ENCODE data around the gene TAF4B. TPM values are rescaled to one million over a fixed set of nuclear protein-coding genes. Genes with fewer than 3 reads are reported as not detected.

Gene TAF4B
- polyA plus RNA-seq, 3 donors = 0.64 to 1.2 (median 0.92) TPM

DNA sequence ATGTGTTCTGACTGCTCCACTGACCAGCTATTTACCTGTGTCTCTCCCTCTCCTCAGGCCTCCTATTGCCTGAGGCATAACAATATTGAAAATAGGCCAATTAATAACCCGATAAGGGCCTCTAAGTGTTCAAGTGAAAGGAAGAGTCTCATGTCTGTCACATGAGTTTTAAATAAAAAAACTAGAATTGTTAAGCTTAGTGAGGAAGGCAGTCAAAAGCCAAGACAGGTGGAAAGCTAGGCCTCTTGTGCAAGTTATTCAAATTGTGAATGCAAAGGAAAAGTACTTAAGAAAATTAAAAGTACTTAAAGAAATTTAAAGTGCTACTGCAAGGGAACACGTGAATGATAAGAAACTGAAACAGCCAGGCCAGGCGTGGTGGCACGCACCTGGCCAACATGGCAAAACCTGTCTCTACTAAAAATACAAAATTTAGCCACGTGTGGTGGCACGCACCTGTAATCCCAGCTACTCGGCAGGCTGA is 44.9 kb upstream of the TAF4B start:
- Histone ChIP-seq H3K9me3 (replicated peaks in 1 of 2; ENCODE audit: control insufficient read depth in 1 of 2, insufficient read depth in 1 of 2, low read length in 2 of 2) (no peaks in the 10 kb centered on the region), H3K9ac (ENCODE audit: insufficient read depth, low read length, poor library complexity, severe bottlenecking) (no peak overlapping the region), H3K79me2 (ENCODE audit: insufficient read depth, low read length) (no peaks in the 10 kb centered on the region), H3K4me2 (replicated peaks; ENCODE audit: extremely low read depth, low read length, poor library complexity, severe bottlenecking) (no peak overlapping the region), H3K4me1 (ENCODE audit: control insufficient read depth in 1 of 2, insufficient read depth in 2 of 2, low read length in 2 of 2) (no peaks in the 10 kb centered on the region), H3K4me3 (replicated peaks in 1 of 3; ENCODE audit: low read depth in 2 of 3, low read length in 3 of 3) (no peak overlapping the region), H3K27me3 (ENCODE audit: control insufficient read depth in 2 of 2, insufficient read depth in 2 of 2, low read length in 2 of 2) (no peaks in the 10 kb centered on the region), H2AFZ (ENCODE audit: insufficient read depth, low read depth, low read length, poor library complexity, severe bottlenecking) (no peak overlapping the region), H3K27ac (ENCODE audit: low read depth in 1 of 2, low read length in 2 of 2) (no peak overlapping the region), H4K20me1 (ENCODE audit: insufficient read depth, low read length) (no peaks in the 10 kb centered on the region), H3K36me3 (replicated peaks in 1 of 2; ENCODE audit: control insufficient read depth in 1 of 2, insufficient read depth in 2 of 2, low read length in 2 of 2) (no peaks in the 10 kb centered on the region)
- Mint-ChIP-seq H3K4me1 (no peaks in the 10 kb centered on the region), H3K27me3 (ENCODE audit: low read depth in 3 of 3) (peaks cover 0 to 2% (median 1%) of the 10 kb centered on the region in 3 donors), H3K4me3 (no peak overlapping the region), H3K27ac (no peak overlapping the region), H3K36me3 (no peaks in the 10 kb centered on the region), H3K9me3 (peaks cover 0 to 4% (median 0%) of the 10 kb centered on the region in 7 donors)
- TF ChIP-seq, protein P1, sequence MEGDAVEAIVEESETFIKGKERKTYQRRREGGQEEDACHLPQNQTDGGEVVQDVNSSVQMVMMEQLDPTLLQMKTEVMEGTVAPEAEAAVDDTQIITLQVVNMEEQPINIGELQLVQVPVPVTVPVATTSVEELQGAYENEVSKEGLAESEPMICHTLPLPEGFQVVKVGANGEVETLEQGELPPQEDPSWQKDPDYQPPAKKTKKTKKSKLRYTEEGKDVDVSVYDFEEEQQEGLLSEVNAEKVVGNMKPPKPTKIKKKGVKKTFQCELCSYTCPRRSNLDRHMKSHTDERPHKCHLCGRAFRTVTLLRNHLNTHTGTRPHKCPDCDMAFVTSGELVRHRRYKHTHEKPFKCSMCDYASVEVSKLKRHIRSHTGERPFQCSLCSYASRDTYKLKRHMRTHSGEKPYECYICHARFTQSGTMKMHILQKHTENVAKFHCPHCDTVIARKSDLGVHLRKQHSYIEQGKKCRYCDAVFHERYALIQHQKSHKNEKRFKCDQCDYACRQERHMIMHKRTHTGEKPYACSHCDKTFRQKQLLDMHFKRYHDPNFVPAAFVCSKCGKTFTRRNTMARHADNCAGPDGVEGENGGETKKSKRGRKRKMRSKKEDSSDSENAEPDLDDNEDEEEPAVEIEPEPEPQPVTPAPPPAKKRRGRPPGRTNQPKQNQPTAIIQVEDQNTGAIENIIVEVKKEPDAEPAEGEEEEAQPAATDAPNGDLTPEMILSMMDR (IDR thresholded peaks at IDR 0.05) = no peak
- intact Hi-C loops (cut with micrococcal nuclease) = no loop called here
- DNase-seq = no peak
- WGBS (ENCODE audit: insufficient coverage) = 88% methylated on average over 7 of the region's 7 CpGs

DNA sequence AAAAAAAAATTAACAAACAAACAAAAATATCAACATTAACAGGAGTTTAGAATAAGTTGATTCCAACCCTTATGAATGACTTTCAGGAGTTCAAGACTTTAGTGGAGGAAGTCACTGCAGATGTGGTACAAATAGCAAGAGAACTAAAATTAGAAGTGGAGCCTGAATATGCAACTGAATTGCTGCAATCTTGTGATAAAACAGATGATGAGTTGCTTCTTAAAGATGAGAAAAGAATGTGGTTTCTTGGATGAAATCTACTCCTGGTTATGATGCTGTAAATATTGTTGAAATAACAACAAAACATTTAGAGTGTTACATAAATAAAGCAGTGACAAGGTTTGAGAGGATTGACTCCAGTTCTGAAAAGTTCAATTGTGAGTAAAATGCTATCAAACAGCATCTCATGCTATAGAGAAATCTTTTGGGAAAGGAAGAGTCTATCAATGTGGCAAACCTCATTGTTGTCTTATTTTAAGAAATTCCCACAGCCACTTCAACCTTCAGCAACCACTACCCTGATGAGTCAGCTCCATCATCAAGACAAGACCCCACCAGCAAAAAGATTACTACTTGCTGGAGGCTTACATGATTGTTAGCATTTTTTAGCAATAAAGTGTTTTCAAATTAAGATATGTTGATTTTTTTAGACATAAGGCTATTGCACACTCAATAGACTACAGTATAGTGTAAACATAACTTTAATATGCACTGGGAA is 42.7 kb upstream of the TAF4B start:
- Mint-ChIP-seq H3K9me3 (peaks cover 0 to 6% (median 2%) of the 10 kb centered on the region in 7 donors), H3K27ac (no peak overlapping the region), H3K27me3 (ENCODE audit: low read depth in 3 of 3) (peaks cover 0 to 4% (median 1%) of the 10 kb centered on the region in 3 donors), H3K4me1 (no peaks in the 10 kb centered on the region), H3K4me3 (no peak overlapping the region), H3K36me3 (no peaks in the 10 kb centered on the region)
- Histone ChIP-seq H3K27ac (ENCODE audit: low read depth in 1 of 2, low read length in 2 of 2) (no peak overlapping the region), H3K27me3 (ENCODE audit: control insufficient read depth in 2 of 2, insufficient read depth in 2 of 2, low read length in 2 of 2) (no peaks in the 10 kb centered on the region), H4K20me1 (ENCODE audit: insufficient read depth, low read length) (no peaks in the 10 kb centered on the region), H3K4me2 (replicated peaks; ENCODE audit: extremely low read depth, low read length, poor library complexity, severe bottlenecking) (no peak overlapping the region), H3K9me3 (replicated peaks in 1 of 2; ENCODE audit: control insufficient read depth in 1 of 2, insufficient read depth in 1 of 2, low read length in 2 of 2) (no peaks in the 10 kb centered on the region), H3K4me3 (replicated peaks in 1 of 3; ENCODE audit: low read depth in 2 of 3, low read length in 3 of 3) (no peak overlapping the region), H3K79me2 (ENCODE audit: insufficient read depth, low read length) (no peaks in the 10 kb centered on the region), H3K9ac (ENCODE audit: insufficient read depth, low read length, poor library complexity, severe bottlenecking) (no peak overlapping the region), H2AFZ (ENCODE audit: insufficient read depth, low read depth, low read length, poor library complexity, severe bottlenecking) (no peak overlapping the region), H3K4me1 (ENCODE audit: control insufficient read depth in 1 of 2, insufficient read depth in 2 of 2, low read length in 2 of 2) (no peaks in the 10 kb centered on the region), H3K36me3 (replicated peaks in 1 of 2; ENCODE audit: control insufficient read depth in 1 of 2, insufficient read depth in 2 of 2, low read length in 2 of 2) (no peaks in the 10 kb centered on the region)
- no peak for DNase-seq
- TF ChIP-seq, protein P1 (IDR thresholded peaks at IDR 0.05) = no peak
- intact Hi-C loops (cut with micrococcal nuclease) = no loop called here
